HL-60 (cell line): ENCODE data around the gene SSBP1.

ENCODE experiments used
- POLR2AphosphoS5 ChIP-seq: IDR thresholded peaks from 2 replicates; pipeline ENCODE4 v1.6.1; 2012; ENCODE audit warnings: low read depth
- TF ChIP-seq, protein P1 (sequence below): IDR thresholded peaks from one replicate; pipeline ENCODE4 v1.5.1; 2011; ENCODE audit warnings: low read length, control low read depth, inconsistent platforms; ENCODE audit not compliant: insufficient read depth
- TF ChIP-seq, protein P2 (sequence below): IDR thresholded peaks from 2 replicates; pipeline ENCODE4 v1.6.1; 2012; ENCODE audit warnings: low read depth; ENCODE audit not compliant: insufficient replicate concordance

DNA sequence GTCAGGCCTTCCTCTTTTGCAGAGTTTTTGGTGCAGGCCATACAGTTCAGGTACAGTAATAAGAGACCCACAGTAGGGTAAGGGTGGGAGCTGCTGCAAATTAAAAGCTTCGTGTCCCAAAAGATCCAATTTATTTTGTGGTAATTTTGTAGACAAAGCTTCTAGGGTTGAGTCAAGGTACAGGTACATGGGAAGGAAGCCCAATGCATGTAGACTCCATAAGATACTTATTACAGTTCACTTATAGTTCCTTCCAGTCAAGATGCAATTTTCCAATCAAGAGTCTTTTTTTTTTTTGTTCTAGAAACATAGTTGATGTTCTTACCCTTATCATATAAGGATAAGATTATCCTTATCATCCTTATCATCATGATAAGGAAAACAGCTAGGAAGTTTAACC lies 38.2 kb downstream of the SSBP1 start, which contains the start of gene TAS2R4:
- TF ChIP-seq, protein P1, sequence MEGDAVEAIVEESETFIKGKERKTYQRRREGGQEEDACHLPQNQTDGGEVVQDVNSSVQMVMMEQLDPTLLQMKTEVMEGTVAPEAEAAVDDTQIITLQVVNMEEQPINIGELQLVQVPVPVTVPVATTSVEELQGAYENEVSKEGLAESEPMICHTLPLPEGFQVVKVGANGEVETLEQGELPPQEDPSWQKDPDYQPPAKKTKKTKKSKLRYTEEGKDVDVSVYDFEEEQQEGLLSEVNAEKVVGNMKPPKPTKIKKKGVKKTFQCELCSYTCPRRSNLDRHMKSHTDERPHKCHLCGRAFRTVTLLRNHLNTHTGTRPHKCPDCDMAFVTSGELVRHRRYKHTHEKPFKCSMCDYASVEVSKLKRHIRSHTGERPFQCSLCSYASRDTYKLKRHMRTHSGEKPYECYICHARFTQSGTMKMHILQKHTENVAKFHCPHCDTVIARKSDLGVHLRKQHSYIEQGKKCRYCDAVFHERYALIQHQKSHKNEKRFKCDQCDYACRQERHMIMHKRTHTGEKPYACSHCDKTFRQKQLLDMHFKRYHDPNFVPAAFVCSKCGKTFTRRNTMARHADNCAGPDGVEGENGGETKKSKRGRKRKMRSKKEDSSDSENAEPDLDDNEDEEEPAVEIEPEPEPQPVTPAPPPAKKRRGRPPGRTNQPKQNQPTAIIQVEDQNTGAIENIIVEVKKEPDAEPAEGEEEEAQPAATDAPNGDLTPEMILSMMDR, result no peak
- no peak for TF ChIP-seq POLR2AphosphoS5
- TF ChIP-seq, protein P2, sequence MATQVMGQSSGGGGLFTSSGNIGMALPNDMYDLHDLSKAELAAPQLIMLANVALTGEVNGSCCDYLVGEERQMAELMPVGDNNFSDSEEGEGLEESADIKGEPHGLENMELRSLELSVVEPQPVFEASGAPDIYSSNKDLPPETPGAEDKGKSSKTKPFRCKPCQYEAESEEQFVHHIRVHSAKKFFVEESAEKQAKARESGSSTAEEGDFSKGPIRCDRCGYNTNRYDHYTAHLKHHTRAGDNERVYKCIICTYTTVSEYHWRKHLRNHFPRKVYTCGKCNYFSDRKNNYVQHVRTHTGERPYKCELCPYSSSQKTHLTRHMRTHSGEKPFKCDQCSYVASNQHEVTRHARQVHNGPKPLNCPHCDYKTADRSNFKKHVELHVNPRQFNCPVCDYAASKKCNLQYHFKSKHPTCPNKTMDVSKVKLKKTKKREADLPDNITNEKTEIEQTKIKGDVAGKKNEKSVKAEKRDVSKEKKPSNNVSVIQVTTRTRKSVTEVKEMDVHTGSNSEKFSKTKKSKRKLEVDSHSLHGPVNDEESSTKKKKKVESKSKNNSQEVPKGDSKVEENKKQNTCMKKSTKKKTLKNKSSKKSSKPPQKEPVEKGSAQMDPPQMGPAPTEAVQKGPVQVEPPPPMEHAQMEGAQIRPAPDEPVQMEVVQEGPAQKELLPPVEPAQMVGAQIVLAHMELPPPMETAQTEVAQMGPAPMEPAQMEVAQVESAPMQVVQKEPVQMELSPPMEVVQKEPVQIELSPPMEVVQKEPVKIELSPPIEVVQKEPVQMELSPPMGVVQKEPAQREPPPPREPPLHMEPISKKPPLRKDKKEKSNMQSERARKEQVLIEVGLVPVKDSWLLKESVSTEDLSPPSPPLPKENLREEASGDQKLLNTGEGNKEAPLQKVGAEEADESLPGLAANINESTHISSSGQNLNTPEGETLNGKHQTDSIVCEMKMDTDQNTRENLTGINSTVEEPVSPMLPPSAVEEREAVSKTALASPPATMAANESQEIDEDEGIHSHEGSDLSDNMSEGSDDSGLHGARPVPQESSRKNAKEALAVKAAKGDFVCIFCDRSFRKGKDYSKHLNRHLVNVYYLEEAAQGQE, result no peak
